ENCODE data around the gene HIF1AN. TPM values are rescaled to one million over a fixed set of nuclear protein-coding genes. Genes with fewer than 3 reads are reported as not detected.

The HIF1AN gene
- total RNA-seq, 2 donors from 2014 or later = 8.5 to 11.3 TPM

DNA sequence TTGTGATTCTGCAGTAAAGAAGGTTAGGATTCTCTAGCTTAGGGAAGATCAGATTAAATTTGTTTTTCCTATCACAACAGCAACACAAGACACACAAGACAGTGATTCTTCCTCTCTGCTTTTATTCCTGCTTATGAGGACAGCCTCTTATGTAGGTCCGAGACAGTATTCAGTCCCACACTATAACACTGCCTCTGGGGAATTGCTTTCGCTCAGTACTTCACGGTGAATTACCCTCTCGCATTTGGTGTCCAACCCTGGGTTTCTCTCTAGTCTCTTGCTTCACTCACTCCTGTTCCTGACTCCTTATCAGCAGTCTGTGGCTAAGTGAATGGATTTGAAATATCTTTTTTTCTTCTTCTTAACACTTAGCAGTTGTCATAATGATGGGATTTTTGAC lies 1.7 kb downstream of the HIF1AN start:
- no peak overlapping the region for H3K4me3 ChIP-seq
- no peaks in the 10 kb centered on the region for H3K9me3 ChIP-seq
- H3K36me3 ChIP-seq = peaks cover 35% of the 10 kb centered on the region
- no peak for DNase-seq (ENCODE audit: low spot score)
- no peaks in the 10 kb centered on the region for H3K27me3 ChIP-seq
- H3K4me1 ChIP-seq = peaks cover 0 to 26% of the 10 kb centered on the region in 2 donors
- H3K27ac ChIP-seq = no peak overlapping the region
- TF ChIP-seq, protein P1, sequence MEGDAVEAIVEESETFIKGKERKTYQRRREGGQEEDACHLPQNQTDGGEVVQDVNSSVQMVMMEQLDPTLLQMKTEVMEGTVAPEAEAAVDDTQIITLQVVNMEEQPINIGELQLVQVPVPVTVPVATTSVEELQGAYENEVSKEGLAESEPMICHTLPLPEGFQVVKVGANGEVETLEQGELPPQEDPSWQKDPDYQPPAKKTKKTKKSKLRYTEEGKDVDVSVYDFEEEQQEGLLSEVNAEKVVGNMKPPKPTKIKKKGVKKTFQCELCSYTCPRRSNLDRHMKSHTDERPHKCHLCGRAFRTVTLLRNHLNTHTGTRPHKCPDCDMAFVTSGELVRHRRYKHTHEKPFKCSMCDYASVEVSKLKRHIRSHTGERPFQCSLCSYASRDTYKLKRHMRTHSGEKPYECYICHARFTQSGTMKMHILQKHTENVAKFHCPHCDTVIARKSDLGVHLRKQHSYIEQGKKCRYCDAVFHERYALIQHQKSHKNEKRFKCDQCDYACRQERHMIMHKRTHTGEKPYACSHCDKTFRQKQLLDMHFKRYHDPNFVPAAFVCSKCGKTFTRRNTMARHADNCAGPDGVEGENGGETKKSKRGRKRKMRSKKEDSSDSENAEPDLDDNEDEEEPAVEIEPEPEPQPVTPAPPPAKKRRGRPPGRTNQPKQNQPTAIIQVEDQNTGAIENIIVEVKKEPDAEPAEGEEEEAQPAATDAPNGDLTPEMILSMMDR (IDR thresholded peaks at IDR 0.05) = no peak

DNA sequence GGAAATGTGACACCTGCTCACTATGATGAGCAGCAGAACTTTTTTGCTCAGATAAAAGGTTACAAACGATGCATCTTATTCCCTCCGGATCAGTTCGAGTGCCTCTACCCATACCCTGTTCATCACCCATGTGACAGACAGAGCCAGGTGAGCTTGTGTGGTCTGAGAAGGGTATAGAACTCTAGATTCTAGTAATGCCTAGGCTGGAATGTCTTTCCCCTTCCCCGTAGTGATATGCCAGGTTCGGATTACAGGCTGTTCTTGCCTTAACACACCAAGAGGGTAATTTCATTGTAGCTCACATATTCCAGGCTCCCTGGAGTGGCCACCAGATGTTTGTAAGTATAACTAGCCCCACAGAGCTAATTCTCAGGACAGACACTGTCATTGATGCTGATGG lies 9.2 kb downstream of the HIF1AN start:
- Histone ChIP-seq H3K9me3 (no peaks in the 10 kb centered on the region), H3K27ac (no peak overlapping the region), H3K36me3 (peaks cover 93% of the 10 kb centered on the region), H3K4me3 (no peak overlapping the region), H3K27me3 (no peaks in the 10 kb centered on the region), H3K4me1 (no peaks in the 10 kb centered on the region)
- TF ChIP-seq, protein P1 (IDR thresholded peaks at IDR 0.05) = no peak
- no peak for DNase-seq (ENCODE audit: low spot score)

DNA sequence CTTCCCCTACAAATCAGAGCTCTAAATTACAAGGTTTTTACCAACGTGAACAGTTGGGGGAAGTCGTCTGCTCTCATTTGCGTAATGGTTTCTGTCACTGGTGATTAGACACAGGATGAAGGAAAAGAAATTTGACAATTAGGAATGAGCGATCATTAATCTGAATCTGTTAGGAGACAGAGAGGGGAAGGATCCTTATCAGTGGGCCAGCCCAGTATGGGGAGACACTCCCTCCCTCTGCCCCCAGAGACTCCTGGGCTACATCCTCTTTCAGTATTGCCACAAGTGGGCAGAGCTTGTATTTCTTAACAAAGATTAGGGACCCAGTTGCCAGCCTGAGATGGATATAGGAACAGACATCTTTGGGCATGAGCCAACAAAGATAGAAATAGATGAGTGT lies 15.5 kb downstream of the HIF1AN start:
- H3K36me3 ChIP-seq = peaks cover 36% of the 10 kb centered on the region

DNA sequence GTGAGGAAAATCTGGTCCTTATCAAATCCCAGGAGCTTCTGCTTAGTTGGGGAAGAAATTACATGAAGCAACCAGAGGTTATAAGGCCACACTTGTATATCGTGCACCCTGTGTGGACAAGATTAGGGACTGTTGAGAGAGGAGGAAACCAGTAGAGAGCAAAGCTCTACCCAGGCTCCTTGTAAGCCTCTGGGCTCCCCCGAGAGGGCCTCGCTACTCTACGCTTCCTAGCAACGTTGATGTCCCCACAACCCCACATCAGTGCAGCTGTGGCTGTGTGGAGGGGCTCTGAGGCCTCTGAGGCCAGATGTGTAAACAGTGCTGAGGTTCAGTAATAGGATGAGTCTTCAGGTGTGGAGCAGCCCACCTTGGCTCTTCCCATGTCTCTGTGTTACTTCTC lies 16.0 kb downstream of the HIF1AN start:
- H3K27me3 ChIP-seq = no peaks in the 10 kb centered on the region
- H3K9me3 ChIP-seq = no peaks in the 10 kb centered on the region
- no peak overlapping the region for H3K27ac ChIP-seq
- H3K4me3 ChIP-seq = no peak overlapping the region
- DNase-seq (ENCODE audit: low spot score) = no peak
- no peaks in the 10 kb centered on the region for H3K4me1 ChIP-seq
- TF ChIP-seq, protein P1 (IDR thresholded peaks at IDR 0.05) = no peak
- peaks cover 31% of the 10 kb centered on the region for H3K36me3 ChIP-seq

More for the DNA sequence above, 15.5 kb downstream of the HIF1AN start:
- H3K27ac ChIP-seq = no peak overlapping the region
- no peak overlapping the region for H3K4me3 ChIP-seq
- H3K9me3 ChIP-seq = no peaks in the 10 kb centered on the region
- no peak for DNase-seq (ENCODE audit: low spot score)
- no peaks in the 10 kb centered on the region for H3K27me3 ChIP-seq
- H3K4me1 ChIP-seq = no peaks in the 10 kb centered on the region
- TF ChIP-seq, protein P1 (IDR thresholded peaks at IDR 0.05) = no peak

DNA sequence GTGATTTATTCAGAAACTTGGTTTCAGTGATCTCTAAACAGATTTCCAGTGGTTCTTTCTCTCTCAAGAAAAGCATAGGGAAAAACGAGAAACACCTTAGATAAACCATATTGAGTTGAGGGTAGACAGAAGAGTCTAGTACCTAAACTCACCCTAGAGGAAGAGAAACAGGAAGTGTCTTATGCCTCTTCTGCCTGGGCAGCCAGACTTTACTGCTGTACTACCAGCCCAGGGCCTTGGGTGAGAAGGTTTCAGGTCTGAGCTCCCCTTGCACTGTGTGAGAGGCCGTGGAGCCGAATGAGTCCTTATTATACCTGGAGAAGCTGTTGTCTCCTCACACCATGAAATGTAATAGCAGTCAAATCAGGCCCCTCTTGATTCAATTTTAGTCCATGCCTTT lies 18.2 kb downstream of the HIF1AN start:
- H3K4me3 ChIP-seq = no peak overlapping the region
- TF ChIP-seq, protein P1 (IDR thresholded peaks at IDR 0.05) = no peak
- H3K27ac ChIP-seq = no peak overlapping the region
- no peak for DNase-seq (ENCODE audit: low spot score)
- no peaks in the 10 kb centered on the region for H3K9me3 ChIP-seq
- no peaks in the 10 kb centered on the region for H3K27me3 ChIP-seq
- H3K36me3 ChIP-seq = peaks cover 9% of the 10 kb centered on the region
- no peaks in the 10 kb centered on the region for H3K4me1 ChIP-seq

DNA sequence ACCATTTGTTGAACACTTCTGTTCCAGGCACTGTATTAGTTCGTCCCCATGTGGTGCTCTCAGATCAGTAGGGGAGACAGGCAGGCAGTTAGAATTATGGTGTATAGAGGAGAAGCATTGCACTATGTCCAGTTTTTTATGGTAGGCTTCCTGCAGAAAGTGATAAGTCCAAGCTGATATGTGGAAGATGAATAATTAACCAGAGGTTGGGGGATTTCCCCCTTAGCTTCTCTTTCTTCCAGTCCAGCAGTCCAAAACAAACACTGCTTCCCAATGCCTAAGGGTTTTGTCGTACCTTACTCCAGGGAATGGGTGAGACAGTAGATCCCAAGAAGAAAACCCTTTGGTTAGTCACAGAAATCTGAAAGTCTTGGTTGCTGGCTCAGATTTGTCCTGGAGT lies 19.2 kb downstream of the HIF1AN start:
- Histone ChIP-seq H3K9me3 (no peaks in the 10 kb centered on the region), H3K4me3 (no peak overlapping the region), H3K27me3 (no peaks in the 10 kb centered on the region), H3K27ac (no peak overlapping the region), H3K4me1 (no peaks in the 10 kb centered on the region), H3K36me3 (no peaks in the 10 kb centered on the region)
- no peak for DNase-seq (ENCODE audit: low spot score)
- TF ChIP-seq, protein P1 (IDR thresholded peaks at IDR 0.05) = no peak

All from right atrium auricular region (tissue), 2 donors.